A549 (cell line): ENCODE data around the gene SMAD5. TPM values are rescaled to one million over a fixed set of nuclear protein-coding genes. Genes with fewer than 3 reads are reported as not detected.

Source experiments
- ATAC-seq, 2 experiments: fragments of 200-7000 bp in 1 of 2; fragments of >200 bp in 1 of 2; cut with Nextera tagmentation in 1 of 2; cut with Tn5 transposase in 1 of 2; 3 replicates each; pipeline versions ENCODE4 v1.8.0 to v1.9.1; 2018 to 2020; ENCODE audit warnings: mild to moderate bottlenecking in 1 of 2, moderate library complexity in 1 of 2
- CTCF ChIA-PET: fragments of 300-600 bp; sonication (Branson Sonifier 250); formaldehyde crosslinking; extraction: SDS; loops from one replicate; lab custom pipeline; 2021; ENCODE audit warnings: antibody characterized with exemption, inconsistent platforms; lab: Yijun Ruan, JAX
- POLR2A ChIA-PET: fragments of 350-600 bp; formaldehyde crosslinking; extraction: SDS; loops from one replicate; lab custom pipeline; 2021; ENCODE audit warnings: antibody characterized with exemption, inconsistent platforms; lab: Yijun Ruan, JAX
- DNase-seq, 2 experiments: peaks; one replicate each; pipeline versions ENCODE4 v3.0.0 to v3.0.0-alpha.2; 2011 to 2016; ENCODE audit warnings: low read depth in 1 of 2, low spot score in 1 of 2
- FAIRE-seq: peaks from 2 replicates; lab custom pipeline; 2011; peaks lifted over from hg19 to GRCh38; lab: Jason Lieb, UNC
- H3K27ac ChIP-seq, 2 experiments: fragments of >200 bp; sonication (Bioruptor Twin); formaldehyde crosslinking; 3 replicates each; pipeline ENCODE4 v1.5.1; 2016 to 2017
- H3K4me1 ChIP-seq: fragments of >200 bp; sonication (Bioruptor Twin); formaldehyde crosslinking; 3 replicates; pipeline ENCODE4 v1.6.1; 2016
- H3K4me2 ChIP-seq: fragments of >200 bp; sonication (Bioruptor Twin); formaldehyde crosslinking; 3 replicates; pipeline ENCODE4 v1.6.1; 2016
- H3K4me3 ChIP-seq: fragments of >200 bp; sonication (Bioruptor Twin); formaldehyde crosslinking; 3 replicates; pipeline ENCODE4 v1.5.1; 2016
- H3K9me3 ChIP-seq: fragments of >200 bp; sonication (Bioruptor Twin); formaldehyde crosslinking; 3 replicates; pipeline ENCODE4 v1.6.1; 2016
- BHLHE40 ChIP-seq: IDR thresholded peaks from 2 replicates; pipeline ENCODE4 v1.6.1; 2012; ENCODE audit warnings: low read depth, low read length, inconsistent platforms
- CEBPB ChIP-seq, 2 experiments: fragments of >200 bp in 1 of 2; sonication (Bioruptor Twin) in 1 of 2; formaldehyde crosslinking in 1 of 2; IDR thresholded peaks; 2 replicates each; pipeline ENCODE4 v1.6.1; 2012 to 2016
- CHD2 ChIP-seq: fragments of 150-350 bp; IDR thresholded peaks from 2 replicates; pipeline ENCODE4 v1.6.1; 2014; ENCODE audit warnings: low read length; ENCODE audit not compliant: partially characterized antibody
- CHD4 ChIP-seq: fragments of 200-600 bp; sonication (generic); IDR thresholded peaks from 2 replicates; pipeline ENCODE4 v1.6.1; 2016; ENCODE audit warnings: antibody characterized with exemption, mild to moderate bottlenecking, borderline replicate concordance
- E2F6 ChIP-seq: IDR thresholded peaks from 2 replicates; pipeline ENCODE4 v1.6.1; 2012; ENCODE audit warnings: low read depth, borderline replicate concordance
- EHF ChIP-seq: fragments of 250-450 bp; sonication (Bioruptor Pico); IDR thresholded peaks from 2 replicates; pipeline ENCODE4 v1.5.0; 2020; ENCODE audit warnings: mild to moderate bottlenecking
- ELK1 ChIP-seq: fragments of 150-350 bp; IDR thresholded peaks from 2 replicates; pipeline ENCODE4 v1.6.1; 2014; ENCODE audit warnings: low read depth, mild to moderate bottlenecking, low read length
- ESRRA ChIP-seq: fragments of 150-350 bp; IDR thresholded peaks from 2 replicates; pipeline ENCODE4 v1.6.1; 2014; ENCODE audit warnings: mild to moderate bottlenecking, low read length, borderline replicate concordance
- HDAC2 ChIP-seq: fragments of 200-600 bp; sonication (generic); IDR thresholded peaks from 2 replicates; pipeline ENCODE4 v1.6.1; 2016
- HES2 ChIP-seq: fragments of >200 bp; sonication (Bioruptor Twin); formaldehyde crosslinking; IDR thresholded peaks from 2 replicates; pipeline ENCODE4 v1.6.1; 2016
- HEYL ChIP-seq: fragments of 250-450 bp; sonication (Bioruptor Pico); IDR thresholded peaks from 2 replicates; pipeline ENCODE4 v1.8.0; 2021; ENCODE audit warnings: mild to moderate bottlenecking, moderate library complexity
- HMGXB4 ChIP-seq: fragments of 250-450 bp; sonication (Bioruptor Pico); IDR thresholded peaks from 2 replicates; pipeline ENCODE4 v1.5.0; 2021; ENCODE audit warnings: mild to moderate bottlenecking, moderate library complexity, borderline replicate concordance
- MYC ChIP-seq: IDR thresholded peaks from 2 replicates; pipeline ENCODE4 v1.6.1; 2012; ENCODE audit warnings: mild to moderate bottlenecking, inconsistent platforms, low read length, improper control_type of control experiment, borderline replicate concordance
- NPAS2 ChIP-seq: fragments of 250-450 bp; sonication (Bioruptor Pico); IDR thresholded peaks from 2 replicates; pipeline ENCODE4 v1.8.0; 2022; ENCODE audit warnings: mild to moderate bottlenecking, moderate library complexity, borderline replicate concordance
- RAD21 ChIP-seq, 2 experiments: fragments of >200 bp in 1 of 2; sonication (Bioruptor Twin) in 1 of 2; formaldehyde crosslinking in 1 of 2; IDR thresholded peaks in 1 of 2; conservative IDR thresholded peaks in 1 of 2; 2 replicates in 1 of 2; 3 replicates in 1 of 2; pipeline ENCODE4 v1.6.1; 2012 to 2018; ENCODE audit warnings: inconsistent platforms in 1 of 2
- RARB ChIP-seq: fragments of 250-450 bp; sonication (Bioruptor Pico); IDR thresholded peaks from 2 replicates; pipeline ENCODE4 v1.8.0; 2021; ENCODE audit warnings: mild to moderate bottlenecking, moderate library complexity
- TP53 ChIP-seq: fragments of 250-450 bp; sonication (Bioruptor Pico); IDR thresholded peaks from 2 replicates; pipeline ENCODE4 v1.5.0; 2021; ENCODE audit warnings: mild to moderate bottlenecking, moderate library complexity
- ZC3H11A ChIP-seq: fragments of 450-650 bp; IDR thresholded peaks from 2 replicates; pipeline ENCODE4 v1.6.1; 2014; ENCODE audit warnings: antibody characterized with exemption, mild to moderate bottlenecking
- WGBS: methylation state at CpG from one replicate; pipeline ENCODE4 v1.1.6; 2017; ENCODE audit errors: missing lambda C conversion rate; 5-methylcytosine and 5-hydroxymethylcytosine counted together
- polyA plus RNA-seq, 4 experiments: library from polyadenylated mRNA; depleted of rRNA in 3 of 4; stranded (reverse); fragments of >200 nt; fragmentation: RNase III in 1 of 4; extraction: RNeasy Plus Mini Kit Qiagen cat#74134 plus additional on column Dnase treatment in 1 of 4; gene quantifications; 2 replicates in 3 of 4; 3 replicates in 1 of 4; pipeline ENCODE4 v1.2.3, GENCODE V29; 2011 to 2017

The SMAD5 gene
- polyA plus RNA-seq, 2 of the 4 experiments (the other 2 are of a cell fraction), result 17.1 to 101 TPM

- no peak for ATAC-seq
- H3K9me3 ChIP-seq, result no peaks in the 10 kb centered on the region
- TF ChIP-seq E2F6 (no peak), HMGXB4 (CRISPR knock-in tag) (no peak), BHLHE40 (no peak), HEYL (CRISPR knock-in tag) (no peak), ELK1 (no peak), ZC3H11A (no peak), EHF (CRISPR knock-in tag) (no peak), HDAC2 (no peak)
- H3K27ac ChIP-seq, result no peak overlapping the region
- WGBS, result 82% methylated on average over 5 of the region's 5 CpGs
- H3K4me2 ChIP-seq, result no peak overlapping the region
- ChIA-PET POLR2A (no interaction called here), CTCF (interaction anchor here (1.1 to 2.2 kb wide), 3 partner anchors 9 to 32 kb away, joined by 3 to 6 read pairs (median 4); no protein-coding TSS in a partner anchor)
- FAIRE-seq, result no peak
- no peak overlapping the region for H3K4me3 ChIP-seq
- no peaks in the 10 kb centered on the region for H3K4me1 ChIP-seq
- DNase-seq, result no peak
Measured at GRCh38 chr5:136114414-136115125, 18.1 kb upstream of the SMAD5 start.

- no peak for TF ChIP-seq CHD4
- no peak for TF ChIP-seq E2F6
- TF ChIP-seq ZC3H11A, result no peak
- TF ChIP-seq TP53, result no peak
- no peak for TF ChIP-seq CHD2
- TF ChIP-seq RARB (CRISPR knock-in tag), result no peak
- no peak for FAIRE-seq
- POLR2A ChIA-PET, result no interaction called here
- WGBS, result 25% methylated on average over 1 of the region's 1 CpG
- no peaks in the 10 kb centered on the region for H3K9me3 ChIP-seq
- no peak overlapping the region for H3K4me2 ChIP-seq
- CTCF ChIA-PET, result interaction anchor here (1.1 to 1.6 kb wide), 3 partner anchors 10 to 97 kb away, joined by 3 to 4 read pairs (median 3); no protein-coding TSS in a partner anchor
- no peak for ATAC-seq
- DNase-seq, result no peak
- no peaks in the 10 kb centered on the region for H3K4me1 ChIP-seq
- H3K27ac ChIP-seq, result no peak overlapping the region
- no peak overlapping the region for H3K4me3 ChIP-seq
Measured at GRCh38 chr5:136115183-136115865, 17.3 kb upstream of the SMAD5 start.

- TF ChIP-seq NPAS2 (CRISPR knock-in tag) (no peak), MYC (no peak), ESRRA (no peak), CEBPB (IDR thresholded peaks at IDR 0.05) (no peak), HES2 (no peak), HMGXB4 (CRISPR knock-in tag) (no peak), RAD21 (conservative IDR thresholded peaks at IDR 0.05 in 1 of 2, IDR thresholded peaks at IDR 0.05 in 1 of 2) (no peak)
- Histone ChIP-seq H3K27ac (no peak overlapping the region), H3K9me3 (no peaks in the 10 kb centered on the region), H3K4me2 (no peak overlapping the region), H3K4me3 (no peak overlapping the region), H3K4me1 (peaks cover 19% of the 10 kb centered on the region)
- DNase-seq, result no peak
- FAIRE-seq, result no peak
- ChIA-PET CTCF (no interaction called here), POLR2A (no interaction called here)
- peak in 1 of 2 experiments; percentile 60; a peak in 4 of 6 replicates for ATAC-seq
- 94% methylated on average over 5 of the region's 5 CpGs for WGBS
Measured at GRCh38 chr5:136120529-136120928, 12.1 kb upstream of the SMAD5 start.
